Karpas-422 (cell line): Measurements from ENCODE around the gene TSPO. TPM values are rescaled to one million over a fixed set of nuclear protein-coding genes. Genes with fewer than 3 reads are reported as not detected.

Experiments used
- DNase-seq: peaks from one replicate; pipeline ENCODE4 v3.0.0-alpha.2; 2015
- H2AFZ ChIP-seq: fragments of 200-600 bp; sonication (generic); 2 replicates; pipeline ENCODE4 v1.6.1; 2014; ENCODE audit warnings: antibody characterized with exemption, low read length, mixed read lengths
- H3K27ac ChIP-seq: fragments of 200-600 bp; sonication (generic); 2 replicates; pipeline ENCODE4 v1.5.1; 2014; ENCODE audit warnings: mild to moderate bottlenecking, low read length, moderate library complexity
- H3K27me3 ChIP-seq: fragments of 200-600 bp; sonication (generic); 2 replicates; pipeline ENCODE4 v1.6.1; 2014; ENCODE audit warnings: low read length, mixed read lengths
- H3K36me3 ChIP-seq: fragments of 200-600 bp; sonication (generic); 2 replicates; pipeline ENCODE4 v1.6.1; 2014; ENCODE audit warnings: low read length, mixed read lengths; ENCODE audit not compliant: insufficient read depth
- H3K4me1 ChIP-seq: fragments of 200-600 bp; sonication (generic); 2 replicates; pipeline ENCODE4 v1.6.1; 2014; ENCODE audit warnings: mild to moderate bottlenecking, low read length, mixed read lengths
- H3K4me2 ChIP-seq: fragments of 200-600 bp; sonication (generic); 2 replicates; pipeline ENCODE4 v1.6.1; 2014; ENCODE audit warnings: low read length, low read depth, mild to moderate bottlenecking; ENCODE audit not compliant: poor library complexity, severe bottlenecking
- H3K4me3 ChIP-seq: fragments of 200-600 bp; sonication (generic); 2 replicates; pipeline ENCODE4 v1.5.1; 2014; ENCODE audit warnings: mild to moderate bottlenecking, antibody characterized with exemption, low read length, mixed read lengths
- H3K79me2 ChIP-seq: fragments of 200-600 bp; sonication (generic); 2 replicates; pipeline ENCODE4 v1.6.1; 2014; ENCODE audit warnings: mild to moderate bottlenecking, low read length, mixed read lengths
- H3K9ac ChIP-seq: fragments of 200-600 bp; sonication (generic); 2 replicates; pipeline ENCODE4 v1.6.0; 2014; ENCODE audit warnings: low read length
- H3K9me2 ChIP-seq: fragments of 200-600 bp; sonication (generic), shearing (Covaris generic); replicated peaks from 2 replicates; pipeline ENCODE4 v1.6.0; 2014; ENCODE audit warnings: mild to moderate bottlenecking, low read length, moderate library complexity; ENCODE audit not compliant: insufficient read depth
- H3K9me3 ChIP-seq: fragments of 300-700, 200-600 bp; sonication (generic); 2 replicates; pipeline ENCODE4 v1.6.1; 2014; ENCODE audit warnings: low read length, mixed read lengths
- H4K20me1 ChIP-seq: fragments of 200-600 bp; sonication (generic); 2 replicates; pipeline ENCODE4 v1.6.1; 2014; ENCODE audit warnings: mild to moderate bottlenecking, antibody characterized with exemption, low read length, low read depth; ENCODE audit not compliant: insufficient read depth
- total RNA-seq: library from RNA; depleted of rRNA; stranded (reverse); fragments of >200 nt; shearing (Covaris generic); gene quantifications from 2 replicates; pipeline ENCODE4 v1.2.3, GENCODE V29; 2014; ENCODE audit warnings: low replicate concordance

The TSPO gene
- total RNA-seq, 1 experiment from 2014 or later, result 3.8 TPM

GRCh38 chr22:43168471-43169309, 17.3 kb downstream of the TSPO start:
- no peaks in the 10 kb centered on the region for H3K79me2 ChIP-seq
- H3K9me3 ChIP-seq, result no peaks in the 10 kb centered on the region
- H2AFZ ChIP-seq, result no peak overlapping the region
- DNase-seq, result no peak
- no peaks in the 10 kb centered on the region for H3K4me1 ChIP-seq
- no peaks in the 10 kb centered on the region for H4K20me1 ChIP-seq
- no peak overlapping the region for H3K4me3 ChIP-seq
- no peaks in the 10 kb centered on the region for H3K9me2 ChIP-seq
- no peaks in the 10 kb centered on the region for H3K27me3 ChIP-seq
- H3K4me2 ChIP-seq, result no peak overlapping the region
- H3K9ac ChIP-seq, result no peak overlapping the region
- H3K36me3 ChIP-seq, result no peaks in the 10 kb centered on the region; the same call in 1 of the 2 replicates
- H3K27ac ChIP-seq, result no peak overlapping the region

- Histone ChIP-seq H4K20me1 (no peaks in the 10 kb centered on the region), H3K4me1 (no peaks in the 10 kb centered on the region)
Measured at GRCh38 chr22:43169310-43170130, 18.2 kb downstream of the TSPO start.

GRCh38 chr22:43170131-43170480, 18.7 kb downstream of the TSPO start:
- H3K36me3 ChIP-seq, result no peaks in the 10 kb centered on the region; the same call in 1 of the 2 replicates

More at GRCh38 chr22:43169310-43170130, 18.2 kb downstream of the TSPO start:
- DNase-seq, result no peak
- Histone ChIP-seq H3K27ac (no peak overlapping the region), H3K79me2 (no peaks in the 10 kb centered on the region), H3K27me3 (no peaks in the 10 kb centered on the region), H3K9me2 (no peaks in the 10 kb centered on the region), H3K4me2 (no peak overlapping the region), H3K9me3 (no peaks in the 10 kb centered on the region), H3K9ac (no peak overlapping the region), H2AFZ (no peak overlapping the region), H3K36me3 (no peaks in the 10 kb centered on the region; the same call in 1 of the 2 replicates), H3K4me3 (no peak overlapping the region)

GRCh38 chr22:43171019-43171491, 19.7 kb downstream of the TSPO start:
- H3K27me3 ChIP-seq, result no peaks in the 10 kb centered on the region
- no peak for DNase-seq
- no peak overlapping the region for H3K4me2 ChIP-seq
- peaks cover 2% of the 10 kb centered on the region; the same call in 1 of the 2 replicates for H3K36me3 ChIP-seq
- H3K9me2 ChIP-seq, result no peaks in the 10 kb centered on the region
- no peak overlapping the region for H3K4me3 ChIP-seq
- H3K9me3 ChIP-seq, result no peaks in the 10 kb centered on the region
- no peak overlapping the region for H3K9ac ChIP-seq
- H4K20me1 ChIP-seq, result no peaks in the 10 kb centered on the region
- H3K79me2 ChIP-seq, result no peaks in the 10 kb centered on the region
- no peaks in the 10 kb centered on the region for H3K4me1 ChIP-seq
- H2AFZ ChIP-seq, result no peak overlapping the region
- no peak overlapping the region for H3K27ac ChIP-seq

More at GRCh38 chr22:43170131-43170480, 18.7 kb downstream of the TSPO start:
- Histone ChIP-seq H3K27me3 (no peaks in the 10 kb centered on the region), H3K4me2 (no peak overlapping the region), H3K9ac (no peak overlapping the region), H3K9me2 (no peaks in the 10 kb centered on the region), H3K4me3 (no peak overlapping the region), H3K4me1 (no peaks in the 10 kb centered on the region), H3K9me3 (no peaks in the 10 kb centered on the region), H2AFZ (no peak overlapping the region), H3K27ac (no peak overlapping the region), H4K20me1 (no peaks in the 10 kb centered on the region), H3K79me2 (no peaks in the 10 kb centered on the region)
- no peak for DNase-seq

GRCh38 chr22:43171607-43172006, 20.2 kb downstream of the TSPO start:
- Histone ChIP-seq H3K27me3 (no peaks in the 10 kb centered on the region), H2AFZ (no peak overlapping the region), H4K20me1 (no peaks in the 10 kb centered on the region), H3K9me3 (no peaks in the 10 kb centered on the region), H3K4me1 (no peaks in the 10 kb centered on the region), H3K9ac (no peak overlapping the region), H3K27ac (no peak overlapping the region), H3K4me3 (no peak overlapping the region), H3K36me3 (peaks cover 3% of the 10 kb centered on the region; the same call in 1 of the 2 replicates), H3K79me2 (no peaks in the 10 kb centered on the region), H3K4me2 (no peak overlapping the region), H3K9me2 (no peaks in the 10 kb centered on the region)
- no peak for DNase-seq

GRCh38 chr22:43172191-43172590, 20.8 kb downstream of the TSPO start:
- H3K27me3 ChIP-seq, result no peaks in the 10 kb centered on the region
- no peak overlapping the region for H3K4me3 ChIP-seq
- H3K9me2 ChIP-seq, result no peaks in the 10 kb centered on the region
- no peak for DNase-seq
- H3K4me1 ChIP-seq, result no peaks in the 10 kb centered on the region
- H3K27ac ChIP-seq, result no peak overlapping the region
- no peak overlapping the region for H2AFZ ChIP-seq
- peaks cover 3% of the 10 kb centered on the region; the same call in 1 of the 2 replicates for H3K36me3 ChIP-seq
- H3K79me2 ChIP-seq, result no peaks in the 10 kb centered on the region
- no peak overlapping the region for H3K9ac ChIP-seq
- H3K4me2 ChIP-seq, result no peak overlapping the region
- no peaks in the 10 kb centered on the region for H3K9me3 ChIP-seq
- no peaks in the 10 kb centered on the region for H4K20me1 ChIP-seq

GRCh38 chr22:43173566-43173965, 22.2 kb downstream of the TSPO start:
- Histone ChIP-seq H3K79me2 (no peaks in the 10 kb centered on the region), H3K4me1 (no peaks in the 10 kb centered on the region), H3K27ac (no peak overlapping the region), H3K9ac (no peak overlapping the region), H4K20me1 (no peaks in the 10 kb centered on the region), H3K9me3 (no peaks in the 10 kb centered on the region), H2AFZ (no peak overlapping the region), H3K4me2 (no peak overlapping the region), H3K4me3 (no peak overlapping the region), H3K27me3 (no peaks in the 10 kb centered on the region), H3K36me3 (peaks cover 8% of the 10 kb centered on the region), H3K9me2 (no peaks in the 10 kb centered on the region)
- no peak for DNase-seq
